ENCODE data around the gene CACNA1A. TPM values are rescaled to one million over a fixed set of nuclear protein-coding genes. Genes with fewer than 3 reads are reported as not detected.

The CACNA1A gene
- total and polyA plus RNA-seq, 2 of the 13 experiments (the other 11 are each of a cell fraction or from before 2014, with no cell fraction given) = not detected

- FAIRE-seq = no peak
- POLR2A ChIA-PET = no interaction called here
- TF ChIP-seq MTA1 (CRISPR knock-in tag; IDR thresholded peaks at IDR 0.05; ENCODE audit: borderline replicate concordance) (no peak), RXRB (CRISPR knock-in tag; IDR thresholded peaks at IDR 0.05; ENCODE audit: borderline replicate concordance) (no peak), RFXANK (CRISPR knock-in tag; IDR thresholded peaks at IDR 0.05) (no peak), NFKB2 (CRISPR knock-in tag; IDR thresholded peaks at IDR 0.05; ENCODE audit: borderline replicate concordance) (no peak), EHMT2 (IDR thresholded peaks at IDR 0.05; ENCODE audit: borderline replicate concordance, low read depth, low read length) (peak; percentile 92), MIER2 (CRISPR knock-in tag; IDR thresholded peaks at IDR 0.05) (peak; percentile 95), ZNF614 (CRISPR knock-in tag; IDR thresholded peaks at IDR 0.05; ENCODE audit: borderline replicate concordance) (no peak), REST (IDR thresholded peaks at IDR 0.05; ENCODE audit: borderline replicate concordance in 1 of 2, low read depth in 1 of 2, low read length in 2 of 2) (peak; percentile 74 to 95), CTCF (CRISPR knock-in tag; IDR thresholded peaks at IDR 0.05) (no peak), STAT5B (CRISPR knock-in tag; IDR thresholded peaks at IDR 0.05) (no peak), ZNF558 (CRISPR knock-in tag; IDR thresholded peaks at IDR 0.05; ENCODE audit: borderline replicate concordance) (peak; percentile 48; the same call in 1 of the 2 replicates), ZBTB33 (CRISPR knock-in tag; IDR thresholded peaks at IDR 0.05) (no peak), ZNF83 (CRISPR knock-in tag; IDR thresholded peaks at IDR 0.05; ENCODE audit: borderline replicate concordance) (no peak), JUND (CRISPR knock-in tag; IDR thresholded peaks at IDR 0.05) (no peak)
- TF ChIP-seq, protein P1, sequence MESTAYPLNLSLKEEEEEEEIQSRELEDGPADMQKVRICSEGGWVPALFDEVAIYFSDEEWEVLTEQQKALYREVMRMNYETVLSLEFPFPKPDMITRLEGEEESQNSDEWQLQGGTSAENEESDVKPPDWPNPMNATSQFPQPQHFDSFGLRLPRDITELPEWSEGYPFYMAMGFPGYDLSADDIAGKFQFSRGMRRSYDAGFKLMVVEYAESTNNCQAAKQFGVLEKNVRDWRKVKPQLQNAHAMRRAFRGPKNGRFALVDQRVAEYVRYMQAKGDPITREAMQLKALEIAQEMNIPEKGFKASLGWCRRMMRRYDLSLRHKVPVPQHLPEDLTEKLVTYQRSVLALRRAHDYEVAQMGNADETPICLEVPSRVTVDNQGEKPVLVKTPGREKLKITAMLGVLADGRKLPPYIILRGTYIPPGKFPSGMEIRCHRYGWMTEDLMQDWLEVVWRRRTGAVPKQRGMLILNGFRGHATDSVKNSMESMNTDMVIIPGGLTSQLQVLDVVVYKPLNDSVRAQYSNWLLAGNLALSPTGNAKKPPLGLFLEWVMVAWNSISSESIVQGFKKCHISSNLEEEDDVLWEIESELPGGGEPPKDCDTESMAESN (CRISPR knock-in tag; conservative IDR thresholded peaks at IDR 0.05) = no peak
Observed at GRCh38 chr19:13463296-13463695, 43.0 kb downstream of the CACNA1A start.

More at GRCh38 chr19:13463296-13463695, 43.0 kb downstream of the CACNA1A start:
- Histone ChIP-seq H3K4me2 (ENCODE audit: low read depth, low read length) (no peak overlapping the region), H3K27me3 (ENCODE audit: control insufficient read depth in 1 of 2, insufficient read depth in 2 of 2, low read length in 2 of 2) (peaks cover 2 to 23% of the 10 kb centered on the region in 2 experiments; a peak in 3 of 5 replicates), H3K27ac (ENCODE audit: extremely low read length, insufficient read depth, low read length) (no peak overlapping the region), H3K9me3 (ENCODE audit: low read length) (no peaks in the 10 kb centered on the region), H3K79me2 (ENCODE audit: insufficient read depth, low read length) (no peaks in the 10 kb centered on the region), H4K20me1 (ENCODE audit: insufficient read depth, low read length) (0 out of 2 replicates have a peak, but pooled peaks cover 2% of the 10 kb centered on the region), H3K4me1 (ENCODE audit: insufficient read depth, low read length) (no peaks in the 10 kb centered on the region), H3K9ac (ENCODE audit: insufficient read depth, low read depth, low read length) (no peak overlapping the region), H3K4me3 (replicated peaks in 1 of 3; ENCODE audit: insufficient read depth in 1 of 3, low read depth in 2 of 3, low read length in 3 of 3) (no peak overlapping the region), H3K36me3 (replicated peaks in 1 of 2; ENCODE audit: control insufficient read depth in 1 of 2, insufficient read depth in 2 of 2, low read length in 2 of 2) (no peaks in the 10 kb centered on the region), H2AFZ (ENCODE audit: low read length) (no peak overlapping the region)
- intact Hi-C loops (cut with micrococcal nuclease; ENCODE audit: unreplicated experiment) (no loop called here), in situ Hi-C loops (cut with HindIII; ENCODE audit: extremely low pct_ligation_motif_present, low pct_unique_long_range_greater_than_20kb) (no loop called here)
- CTCF ChIA-PET (ENCODE audit: low intra/inter-chr PET ratio, low total read pairs) = no interaction called here
- ATAC-seq (no peak), DNase-seq (ENCODE audit: low spot score) (no peak)
- no TSS peak for BruUV-seq (replicated peaks)
- WGBS (ENCODE audit: low lambda C conversion rate) = 7% methylated on average over 6 of the region's 6 CpGs

Data from HepG2 (cell line).